Stimulated activated naive CD8-positive, alpha-beta T cell treated with anti-CD3 and anti-CD28 coated beads, Interleukin-15, Interleukin-2, amounts not matched to agents 100 U/mL and 50 U/mL, for 24 hours (primary cell): ENCODE results near the gene SNAP29.
"Not testable (repeated sequence)": the region's sequence is repeated elsewhere in the genome, so short reads cannot be mapped to it uniquely, and the experiment has no call there.

Experiments
- ATAC-seq: fragments of 150-1000 bp; cut with Tn5 transposase; one replicate; pipeline ENCODE4 v1.10.0; 2021
- DNase-seq: peaks from one replicate; pipeline ENCODE4 v3.0.0; 2021

The SNAP29 gene

GRCh38 chr22:20858615-20859416 lies at the start of gene SNAP29, which contains the start of gene PI4KA:
Gene SNAP29 (plus strand): TSS chr22:20859007. CDS start chr22:20859111, 104 bp downstream.
Gene PI4KA (minus strand): TSS chr22:20858811. CDS start chr22:20858725, 86 bp downstream.
- DNase-seq (peak; percentile 99), ATAC-seq (peak; percentile 96)

- DNase-seq (no peak), ATAC-seq (no peak)
Measured at GRCh38 chr22:20809538-20810185, 49.1 kb upstream of the SNAP29 start.

- ATAC-seq (peak; percentile 79), DNase-seq (peak; percentile 29)
Measured at GRCh38 chr22:20810645-20811044, 48.2 kb upstream of the SNAP29 start.

- ATAC-seq (peak; percentile 33), DNase-seq (no peak)
Measured at GRCh38 chr22:20811171-20811570, 47.6 kb upstream of the SNAP29 start.

- ATAC-seq (no peak), DNase-seq (no peak)
Measured at GRCh38 chr22:20811971-20812660, 46.7 kb upstream of the SNAP29 start.

- no peak for DNase-seq
- no peak for ATAC-seq
Measured at GRCh38 chr22:20813056-20813455, 45.8 kb upstream of the SNAP29 start.

GRCh38 chr22:20814221-20814808 lies 44.5 kb upstream of the SNAP29 start:
- DNase-seq, result no peak

GRCh38 chr22:20815477-20816050 lies 43.2 kb upstream of the SNAP29 start:
- DNase-seq (no peak), ATAC-seq (no peak)

More at GRCh38 chr22:20814221-20814808, 44.5 kb upstream of the SNAP29 start:
- ATAC-seq, result no peak

GRCh38 chr22:20816559-20816958 lies 42.2 kb upstream of the SNAP29 start:
- DNase-seq (no peak), ATAC-seq (no peak)

GRCh38 chr22:20818471-20818870 lies 40.3 kb upstream of the SNAP29 start:
- ATAC-seq (no peak), DNase-seq (no peak)

GRCh38 chr22:20819471-20819870 lies 39.3 kb upstream of the SNAP29 start:
- no peak for ATAC-seq
- no peak for DNase-seq

GRCh38 chr22:20821717-20822239 lies 37.0 kb upstream of the SNAP29 start:
- ATAC-seq, result not testable (repeated sequence)

GRCh38 chr22:20822240-20822639 lies 36.6 kb upstream of the SNAP29 start:
- ATAC-seq (no peak), DNase-seq (no peak)

More at GRCh38 chr22:20821717-20822239, 37.0 kb upstream of the SNAP29 start:
- not testable (repeated sequence) for DNase-seq

GRCh38 chr22:20823264-20823663 lies 35.5 kb upstream of the SNAP29 start:
- DNase-seq (no peak), ATAC-seq (no peak)

- ATAC-seq, DNase-seq: not testable (repeated sequence)
Measured at GRCh38 chr22:20825216-20825615, 33.6 kb upstream of the SNAP29 start.

GRCh38 chr22:20825624-20826023 lies 33.2 kb upstream of the SNAP29 start:
- ATAC-seq (no peak), DNase-seq (no peak)

GRCh38 chr22:20826373-20827152 lies 32.2 kb upstream of the SNAP29 start:
- not testable (repeated sequence) for DNase-seq, ATAC-seq

- no peak for DNase-seq
- ATAC-seq, result no peak
Measured at GRCh38 chr22:20829491-20830134, 29.2 kb upstream of the SNAP29 start.

GRCh38 chr22:20833225-20833665 lies 25.6 kb upstream of the SNAP29 start:
- DNase-seq, result no peak
- no peak for ATAC-seq

GRCh38 chr22:20834206-20834605 lies 24.6 kb upstream of the SNAP29 start:
- DNase-seq, result no peak
- no peak for ATAC-seq
